HEK293 (cell line): ENCODE results near the gene KIF22.

ENCODE experiments used
- CTCF ChIA-PET: fragments of 350-600 bp; formaldehyde crosslinking; extraction: SDS; loops from one replicate; lab custom pipeline; 2021; ENCODE audit warnings: antibody characterized with exemption; lab: Yijun Ruan, JAX
- POLR2A ChIA-PET: fragments of 300-600 bp; formaldehyde crosslinking; extraction: SDS; loops from one replicate; lab custom pipeline; 2020; ENCODE audit warnings: antibody characterized with exemption, inconsistent platforms; lab: Yijun Ruan, JAX
- H3K27ac ChIP-seq: fragments of 200-500 bp; sonication (Bioruptor generic); 2 replicates; pipeline ENCODE4 v1.5.1; 2014; ENCODE audit warnings: low read depth, low read length, control low read depth, inconsistent platforms; ENCODE audit errors: extremely low read depth
- H3K36me3 ChIP-seq, 2 experiments: fragments of 200-500 bp in 1 of 2; sonication (Bioruptor generic) in 1 of 2; 1 replicate in 1 of 2; 2 replicates in 1 of 2; pipeline ENCODE4 v1.5.1; 2014 to 2017; ENCODE audit warnings: inconsistent platforms in 2 of 2, low read length in 2 of 2; ENCODE audit not compliant: control insufficient read depth in 2 of 2, insufficient read depth in 1 of 2
- H3K4me1 ChIP-seq: fragments of 200-500 bp; sonication (Bioruptor generic); 2 replicates; pipeline ENCODE4 v1.5.1; 2014; ENCODE audit warnings: mild to moderate bottlenecking, low read length, inconsistent platforms; ENCODE audit not compliant: control insufficient read depth, insufficient read depth
- H3K4me3 ChIP-seq: 2 replicates; pipeline ENCODE4 v1.5.1; 2011; ENCODE audit warnings: low read depth, mild to moderate bottlenecking, control low read depth, low read length, moderate library complexity
- H3K9me3 ChIP-seq: fragments of 200-500 bp; sonication (Bioruptor generic); 2 replicates; pipeline ENCODE4 v1.5.1; 2014; ENCODE audit warnings: low read depth, low read length, inconsistent platforms; ENCODE audit not compliant: control insufficient read depth, insufficient read depth
- KLF1 ChIP-seq: fragments of 450-650 bp; formaldehyde crosslinking; IDR thresholded peaks from 2 replicates; pipeline ENCODE4 v1.5.1; 2016; ENCODE audit warnings: missing biosample characterization, missing genetic modification characterization
- PRDM10 ChIP-seq: fragments of 450-650 bp; formaldehyde crosslinking; IDR thresholded peaks from 2 replicates; pipeline ENCODE4 v1.5.1; 2016; ENCODE audit warnings: missing biosample characterization, missing genetic modification characterization
- ZBTB7A ChIP-seq: fragments of 450-650 bp; formaldehyde crosslinking; IDR thresholded peaks from 2 replicates; pipeline ENCODE4 v1.5.1; 2016; ENCODE audit warnings: low read depth, missing biosample characterization, missing genetic modification characterization
- ZNF175 ChIP-seq: fragments of 450-650 bp; formaldehyde crosslinking; IDR thresholded peaks from 2 replicates; pipeline ENCODE4 v1.5.1; 2016; ENCODE audit warnings: missing biosample characterization, missing genetic modification characterization
- ZNF184 ChIP-seq: fragments of 450-650 bp; IDR thresholded peaks from 2 replicates; pipeline ENCODE4 v1.5.1; 2018; ENCODE audit warnings: missing biosample characterization, mild to moderate bottlenecking, missing genetic modification characterization
- ZNF239 ChIP-seq: fragments of 450-650 bp; formaldehyde crosslinking; IDR thresholded peaks from 2 replicates; pipeline ENCODE4 v1.5.1; 2016; ENCODE audit warnings: missing biosample characterization, missing genetic modification characterization
- ZNF26 ChIP-seq: fragments of 450-650 bp; formaldehyde crosslinking; IDR thresholded peaks from 2 replicates; pipeline ENCODE4 v1.5.1; 2016; ENCODE audit warnings: missing biosample characterization, missing genetic modification characterization
- ZNF302 ChIP-seq: fragments of 450-650 bp; formaldehyde crosslinking; IDR thresholded peaks from 2 replicates; pipeline ENCODE4 v1.5.1; 2016; ENCODE audit warnings: missing biosample characterization, missing genetic modification characterization, low read depth
- ZNF324 ChIP-seq: fragments of 450-650 bp; formaldehyde crosslinking; IDR thresholded peaks from 2 replicates; pipeline ENCODE4 v1.5.1; 2016; ENCODE audit warnings: missing biosample characterization, missing genetic modification characterization
- ZNF529 ChIP-seq: fragments of 450-650 bp; formaldehyde crosslinking; IDR thresholded peaks from 2 replicates; pipeline ENCODE4 v1.5.1; 2017; ENCODE audit warnings: missing genetic modification characterization, missing biosample characterization; ENCODE audit not compliant: insufficient replicate concordance
- ZNF600 ChIP-seq: fragments of 450-650 bp; formaldehyde crosslinking; IDR thresholded peaks from 2 replicates; pipeline ENCODE4 v1.5.1; 2016; ENCODE audit warnings: missing biosample characterization, missing genetic modification characterization
- ZNF707 ChIP-seq: fragments of 450-650 bp; formaldehyde crosslinking; IDR thresholded peaks from 2 replicates; pipeline ENCODE4 v1.5.1; 2016; ENCODE audit warnings: missing biosample characterization, missing genetic modification characterization
- ZNF768 ChIP-seq: fragments of 450-650 bp; formaldehyde crosslinking; IDR thresholded peaks from 2 replicates; pipeline ENCODE4 v1.5.1; 2018; ENCODE audit warnings: missing biosample characterization, mild to moderate bottlenecking, missing genetic modification characterization
- TF ChIP-seq, protein P1 (sequence below): fragments of 450-650 bp; formaldehyde crosslinking; conservative IDR thresholded peaks from 2 replicates; pipeline ENCODE4 v1.5.1; 2016; ENCODE audit warnings: low read depth, missing biosample characterization, missing genetic modification characterization
- TF ChIP-seq, protein P2 (sequence below): sonication (generic); formaldehyde crosslinking; IDR thresholded peaks from 2 replicates; pipeline ENCODE4 v1.8.1; 2022; ENCODE audit warnings: mild to moderate bottlenecking, moderate library complexity, missing genetic modification reagents

Gene KIF22

DNA sequence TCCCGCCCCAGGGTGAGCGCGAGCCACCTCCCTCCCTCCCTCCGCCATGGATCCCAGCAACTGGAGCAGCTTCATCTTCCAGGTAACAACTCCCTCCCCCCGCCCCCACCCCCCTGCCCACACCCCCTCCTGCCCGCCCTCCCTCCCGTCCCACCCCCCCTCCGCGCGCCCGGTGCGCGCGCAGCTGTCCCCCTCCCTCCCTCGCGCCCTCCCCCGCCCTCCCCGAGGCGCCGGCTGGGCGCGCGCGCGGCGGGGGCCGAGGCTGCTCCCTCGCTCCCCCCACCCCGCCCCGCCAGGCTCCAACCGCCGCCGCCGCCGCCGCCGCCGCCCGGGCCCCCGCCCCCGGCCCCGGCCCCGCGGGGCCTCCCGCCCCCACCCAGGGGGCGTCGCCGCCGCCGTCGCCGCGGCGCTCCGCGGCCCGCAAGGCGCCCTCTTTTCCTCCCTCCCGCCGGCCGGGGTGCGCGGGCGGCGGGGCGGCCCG is 15.6 kb downstream of the KIF22 start, which contains the start of gene MAZ (continued):
- TF ChIP-seq PRDM10 (no peak), ZNF184 (tag by site-specific recombination) (no peak), ZNF529 (tag by site-specific recombination) (no peak), ZNF302 (tag by site-specific recombination) (no peak), ZNF324 (tag by site-specific recombination) (no peak), ZNF239 (tag by site-specific recombination) (no peak), ZNF600 (tag by site-specific recombination) (no peak)
- TF ChIP-seq, protein P1, sequence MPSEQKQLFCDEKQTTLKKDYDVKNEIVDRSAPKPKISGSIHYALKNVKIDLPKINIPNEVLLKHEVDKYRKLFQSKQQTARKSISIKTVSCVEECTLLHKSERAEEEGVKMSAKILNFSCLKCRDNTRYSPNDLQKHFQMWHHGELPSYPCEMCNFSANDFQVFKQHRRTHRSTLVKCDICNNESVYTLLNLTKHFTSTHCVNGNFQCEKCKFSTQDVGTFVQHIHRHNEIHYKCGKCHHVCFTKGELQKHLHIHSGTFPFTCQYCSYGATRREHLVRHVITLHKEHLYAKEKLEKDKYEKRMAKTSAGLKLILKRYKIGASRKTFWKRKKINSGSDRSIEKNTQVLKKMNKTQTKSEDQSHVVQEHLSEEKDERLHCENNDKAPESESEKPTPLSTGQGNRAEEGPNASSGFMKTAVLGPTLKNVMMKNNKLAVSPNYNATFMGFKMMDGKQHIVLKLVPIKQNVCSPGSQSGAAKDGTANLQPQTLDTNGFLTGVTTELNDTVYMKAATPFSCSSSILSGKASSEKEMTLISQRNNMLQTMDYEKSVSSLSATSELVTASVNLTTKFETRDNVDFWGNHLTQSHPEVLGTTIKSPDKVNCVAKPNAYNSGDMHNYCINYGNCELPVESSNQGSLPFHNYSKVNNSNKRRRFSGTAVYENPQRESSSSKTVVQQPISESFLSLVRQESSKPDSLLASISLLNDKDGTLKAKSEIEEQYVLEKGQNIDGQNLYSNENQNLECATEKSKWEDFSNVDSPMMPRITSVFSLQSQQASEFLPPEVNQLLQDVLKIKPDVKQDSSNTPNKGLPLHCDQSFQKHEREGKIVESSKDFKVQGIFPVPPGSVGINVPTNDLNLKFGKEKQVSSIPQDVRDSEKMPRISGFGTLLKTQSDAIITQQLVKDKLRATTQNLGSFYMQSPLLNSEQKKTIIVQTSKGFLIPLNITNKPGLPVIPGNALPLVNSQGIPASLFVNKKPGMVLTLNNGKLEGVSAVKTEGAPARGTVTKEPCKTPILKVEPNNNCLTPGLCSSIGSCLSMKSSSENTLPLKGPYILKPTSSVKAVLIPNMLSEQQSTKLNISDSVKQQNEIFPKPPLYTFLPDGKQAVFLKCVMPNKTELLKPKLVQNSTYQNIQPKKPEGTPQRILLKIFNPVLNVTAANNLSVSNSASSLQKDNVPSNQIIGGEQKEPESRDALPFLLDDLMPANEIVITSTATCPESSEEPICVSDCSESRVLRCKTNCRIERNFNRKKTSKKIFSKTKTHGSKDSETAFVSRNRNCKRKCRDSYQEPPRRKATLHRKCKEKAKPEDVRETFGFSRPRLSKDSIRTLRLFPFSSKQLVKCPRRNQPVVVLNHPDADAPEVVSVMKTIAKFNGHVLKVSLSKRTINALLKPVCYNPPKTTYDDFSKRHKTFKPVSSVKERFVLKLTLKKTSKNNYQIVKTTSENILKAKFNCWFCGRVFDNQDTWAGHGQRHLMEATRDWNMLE (tag by site-specific recombination) = no peak

DNA sequence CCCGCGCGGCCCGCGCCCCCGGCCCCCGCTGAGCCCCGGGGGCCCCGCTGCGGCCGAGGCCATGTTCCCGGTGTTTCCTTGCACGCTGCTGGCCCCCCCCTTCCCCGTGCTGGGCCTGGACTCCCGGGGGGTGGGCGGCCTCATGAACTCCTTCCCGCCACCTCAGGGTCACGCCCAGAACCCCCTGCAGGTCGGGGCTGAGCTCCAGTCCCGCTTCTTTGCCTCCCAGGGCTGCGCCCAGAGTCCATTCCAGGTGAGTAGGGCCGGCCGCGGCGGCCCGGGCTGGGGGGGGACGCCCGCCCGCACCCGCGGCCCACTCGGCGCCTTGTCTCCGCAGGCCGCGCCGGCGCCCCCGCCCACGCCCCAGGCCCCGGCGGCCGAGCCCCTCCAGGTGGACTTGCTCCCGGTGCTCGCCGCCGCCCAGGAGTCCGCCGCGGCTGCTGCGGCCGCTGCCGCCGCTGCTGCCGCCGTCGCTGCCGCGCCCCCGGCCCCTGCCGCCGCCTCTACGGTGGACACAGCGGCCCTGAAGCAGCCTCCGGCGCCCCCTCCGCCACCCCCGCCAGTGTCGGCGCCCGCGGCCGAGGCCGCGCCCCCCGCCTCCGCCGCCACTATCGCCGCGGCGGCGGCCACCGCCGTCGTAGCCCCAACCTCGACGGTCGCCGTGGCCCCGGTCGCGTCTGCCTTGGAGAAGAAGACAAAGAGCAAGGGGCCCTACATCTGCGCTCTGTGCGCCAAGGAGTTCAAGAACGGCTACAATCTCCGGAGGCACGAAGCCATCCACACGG is 16.3 kb downstream of the KIF22 start:
- Histone ChIP-seq H3K4me1 (peaks cover 17% of the 10 kb centered on the region), H3K4me3 (peak overlapping the region; percentile 67), H3K36me3 (peaks cover 0 to 59% of the 10 kb centered on the region in 2 experiments; a peak in 2 of 3 replicates), H3K9me3 (no peaks in the 10 kb centered on the region), H3K27ac (peak overlapping the region; percentile 100)
- POLR2A ChIA-PET = interaction anchor here (0.6 to 4.0 kb wide), 20 partner anchors 10 to 1227 kb away, joined by 3 to 106 read pairs (median 4); partner anchors contain the start of genes ALDOA, ASPHD1, HIRIP3 and KCTD13
- CTCF ChIA-PET = interaction anchor here (0.7 to 3.0 kb wide), 9 partner anchors 9 to 1240 kb away, joined by 3 to 23 read pairs (median 4); partner anchors contain the start of genes HIRIP3, INO80E, MVP and PAGR1
- no peak for TF ChIP-seq ZBTB7A (tag by site-specific recombination)
- no peak for TF ChIP-seq ZNF26 (tag by site-specific recombination)
- TF ChIP-seq ZNF175 = no peak
- TF ChIP-seq ZNF707 (tag by site-specific recombination) = no peak
- no peak for TF ChIP-seq ZNF239 (tag by site-specific recombination)
- TF ChIP-seq ZNF768 (tag by site-specific recombination) = no peak
- TF ChIP-seq, protein P2, sequence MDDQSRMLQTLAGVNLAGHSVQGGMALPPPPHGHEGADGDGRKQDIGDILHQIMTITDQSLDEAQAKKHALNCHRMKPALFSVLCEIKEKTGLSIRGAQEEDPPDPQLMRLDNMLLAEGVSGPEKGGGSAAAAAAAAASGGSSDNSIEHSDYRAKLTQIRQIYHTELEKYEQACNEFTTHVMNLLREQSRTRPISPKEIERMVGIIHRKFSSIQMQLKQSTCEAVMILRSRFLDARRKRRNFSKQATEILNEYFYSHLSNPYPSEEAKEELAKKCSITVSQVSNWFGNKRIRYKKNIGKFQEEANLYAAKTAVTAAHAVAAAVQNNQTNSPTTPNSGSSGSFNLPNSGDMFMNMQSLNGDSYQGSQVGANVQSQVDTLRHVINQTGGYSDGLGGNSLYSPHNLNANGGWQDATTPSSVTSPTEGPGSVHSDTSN = peak; percentile 61; the same call in 1 of the 2 replicates
- TF ChIP-seq KLF1 (tag by site-specific recombination) = no peak
